Fibroblast of skin of left quadriceps (primary cell): ENCODE results near the gene PPFIA1.
A peak's percentile ranks its signal among the peaks of the same experiment; 100 is the strongest.
"Not testable (repeated sequence)": the region's sequence is repeated elsewhere in the genome, so short reads cannot be mapped to it uniquely, and the experiment has no call there.

Experiments
- DNase-seq, 2 experiments: peaks; one replicate each; pipeline ENCODE4 v3.0.0-alpha.2; 2013; ENCODE audit warnings: low read depth in 2 of 2

Gene PPFIA1

DNA sequence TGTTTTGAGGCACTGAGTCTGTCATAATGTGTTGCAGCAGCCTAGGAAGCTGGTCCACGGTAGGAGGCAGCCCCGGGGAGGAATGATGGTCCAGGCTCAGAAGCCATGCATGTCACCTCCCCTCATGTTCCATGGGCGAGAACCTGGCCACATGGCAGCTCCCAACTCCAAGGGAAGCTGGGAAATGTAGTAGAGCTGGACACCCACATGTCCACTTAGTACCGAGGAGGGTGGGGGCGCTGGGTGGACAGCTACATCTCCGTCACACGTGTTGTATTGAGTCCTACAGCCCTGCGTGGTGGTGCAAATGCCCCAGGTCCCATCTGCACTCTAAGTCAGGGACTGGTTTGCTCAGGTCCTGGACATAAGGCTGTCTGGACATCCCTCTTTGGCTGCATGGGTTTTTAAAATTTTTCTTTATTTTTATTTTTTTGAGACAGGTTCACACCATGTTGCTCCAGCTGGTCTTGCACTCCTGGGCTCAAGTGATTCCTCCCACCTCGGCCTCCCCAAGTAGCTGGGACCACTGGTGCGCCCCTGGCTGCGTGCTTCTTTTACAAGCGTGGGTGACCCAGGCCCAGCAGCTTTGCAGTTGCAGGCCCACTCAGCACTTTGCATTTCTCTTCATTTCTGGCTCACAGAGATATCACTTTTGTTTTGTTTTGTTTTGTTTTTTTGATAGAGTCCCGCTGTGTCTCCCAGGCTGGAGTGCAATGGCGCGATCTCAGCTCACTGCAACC is 123.9 kb downstream of the PPFIA1 start:
- DNase-seq, result no peak

DNA sequence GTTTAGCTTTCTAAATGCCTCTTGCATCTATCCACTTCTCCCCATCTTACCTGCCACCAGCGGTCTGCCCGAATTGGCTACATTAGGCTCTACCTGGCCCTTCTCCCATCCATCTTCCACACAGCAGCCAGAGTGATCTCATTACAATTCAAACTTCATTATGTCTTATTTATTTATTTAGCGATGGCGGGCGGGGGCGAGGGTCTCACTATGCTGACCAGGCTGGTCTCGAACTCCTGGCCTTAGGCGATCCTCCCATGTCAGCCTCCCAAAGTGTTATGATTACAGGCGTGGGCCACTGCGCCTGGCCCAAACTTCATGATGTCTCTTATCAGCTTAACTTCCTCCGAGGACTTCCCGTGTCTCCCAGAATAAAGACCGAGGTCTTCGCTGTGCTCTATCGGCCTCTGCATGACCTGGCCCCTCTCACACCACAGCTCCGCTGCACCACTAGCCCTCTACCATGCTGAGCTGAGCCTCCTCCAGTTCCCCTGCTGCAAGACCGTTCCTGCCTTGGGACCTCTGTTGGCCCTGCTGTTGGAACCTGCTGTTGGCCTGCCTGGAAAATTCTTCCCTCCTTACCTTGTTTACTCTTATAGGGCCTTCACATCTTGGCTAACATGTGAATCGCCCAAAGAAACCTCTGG is 127.0 kb downstream of the PPFIA1 start:
- no peak for DNase-seq

DNA sequence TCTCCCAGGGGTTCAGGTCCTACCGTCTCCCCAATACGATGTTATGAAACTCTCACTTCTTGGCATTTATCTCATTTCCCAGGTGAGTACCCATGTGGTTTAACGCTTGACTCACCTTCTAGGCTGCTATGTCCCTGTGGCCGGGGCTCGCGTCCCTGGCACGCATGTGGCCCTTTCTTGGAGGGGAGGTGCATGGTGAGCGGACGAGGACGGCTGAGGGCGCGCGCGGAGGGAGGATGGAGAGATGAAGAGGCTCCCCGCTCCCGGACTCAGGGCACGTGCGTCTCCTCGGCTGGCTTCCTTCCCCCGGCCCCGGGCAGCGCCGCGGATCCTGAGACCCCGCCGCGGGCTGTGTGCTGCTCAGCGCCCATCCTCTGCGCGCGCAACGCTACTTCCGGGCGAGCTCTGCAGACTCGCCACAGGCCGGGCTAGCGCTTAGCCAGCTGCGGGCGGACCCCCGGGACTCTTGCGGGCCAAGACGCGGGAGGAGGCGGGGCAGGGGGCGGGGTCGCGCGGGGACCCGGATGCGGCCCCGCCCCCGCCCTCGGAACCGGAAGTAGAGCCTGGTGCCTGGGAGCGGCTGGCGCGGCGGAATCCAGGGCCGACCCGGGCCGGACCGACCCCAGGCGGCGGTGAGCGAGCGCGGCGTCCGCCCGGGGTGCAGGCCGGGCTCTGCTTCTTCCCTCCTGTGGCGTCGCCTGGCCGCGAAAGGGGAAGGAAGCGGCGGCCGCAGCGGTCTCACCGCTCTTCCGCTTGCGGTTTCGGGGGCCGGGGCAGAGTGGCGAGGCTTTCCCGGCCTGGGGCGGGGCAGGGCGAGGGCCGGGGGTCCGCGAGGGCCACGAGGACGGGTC is 127.7 kb downstream of the PPFIA1 start, which contains the start of gene CTTN:
CTTN (plus strand) TSS at position 547 of the 851 bp plus-strand sequence. CDS start 8,769 bp downstream, outside the sequence.
- peak; percentile 68 to 77 for DNase-seq

DNA sequence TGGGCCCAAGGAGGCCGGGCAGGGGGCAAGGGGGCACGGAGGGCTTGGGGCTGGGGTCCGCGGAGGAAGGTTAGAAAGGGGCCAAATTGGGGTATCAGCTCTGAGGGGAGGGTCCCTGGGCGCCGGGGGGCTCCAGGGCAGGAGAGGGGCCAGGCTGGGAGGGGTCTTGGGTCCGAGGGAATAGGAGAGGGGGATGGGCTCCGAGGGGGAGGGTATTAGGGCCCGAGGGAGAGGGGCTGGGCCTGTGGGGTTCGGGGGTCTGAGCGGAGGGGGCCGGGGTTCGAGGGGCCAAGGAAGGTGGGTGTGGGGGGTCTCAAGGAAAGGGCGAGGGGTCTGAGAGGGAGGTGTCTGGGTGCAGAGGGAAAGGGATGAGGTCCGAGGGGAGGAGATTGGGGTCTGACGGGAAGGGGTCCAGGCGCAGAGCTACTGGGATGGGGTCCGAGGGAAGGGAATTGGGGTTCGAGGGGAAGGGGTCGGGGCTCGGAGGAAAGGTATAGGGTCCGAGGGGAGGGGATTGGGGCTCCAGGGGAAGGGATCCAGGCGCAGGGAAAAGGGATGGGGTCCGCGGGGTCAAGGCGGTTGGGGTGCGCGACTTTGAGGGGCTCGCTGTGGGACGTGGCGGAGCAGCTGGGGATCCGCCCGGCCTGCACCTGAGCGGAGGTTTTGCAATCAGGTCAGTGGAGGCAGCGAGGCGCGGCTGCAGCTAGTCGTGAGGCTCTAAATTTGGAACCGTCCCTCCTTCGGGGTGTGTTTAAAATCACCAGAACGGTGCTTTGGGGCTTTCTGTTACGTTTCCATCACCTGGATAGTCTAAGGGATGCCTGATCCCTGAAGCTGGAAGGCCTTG is 128.6 kb downstream of the PPFIA1 start:
- no peak for DNase-seq

DNA sequence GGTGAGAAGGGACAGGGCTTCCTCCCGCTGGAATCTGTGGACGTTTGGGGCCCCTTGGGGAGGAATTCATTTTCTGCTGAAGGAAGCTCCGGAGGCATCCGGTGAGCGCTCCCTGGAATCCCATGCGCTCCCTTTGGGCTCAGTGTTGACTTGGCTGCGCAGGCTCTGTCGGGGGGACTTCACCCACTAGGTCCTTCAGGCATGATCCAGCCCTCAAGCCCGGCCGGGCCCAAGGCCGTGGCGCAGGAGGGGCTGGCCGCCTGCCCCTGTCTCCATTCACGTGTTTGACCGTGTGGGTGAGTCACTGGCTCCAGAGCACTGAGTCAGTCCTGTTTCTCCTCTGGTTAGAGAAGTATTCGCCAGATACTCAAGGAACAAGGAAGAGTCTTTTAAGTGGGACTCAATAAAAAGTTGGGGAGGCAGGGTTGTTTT is 129.2 kb downstream of the PPFIA1 start:
- peak; percentile 72 for DNase-seq

DNA sequence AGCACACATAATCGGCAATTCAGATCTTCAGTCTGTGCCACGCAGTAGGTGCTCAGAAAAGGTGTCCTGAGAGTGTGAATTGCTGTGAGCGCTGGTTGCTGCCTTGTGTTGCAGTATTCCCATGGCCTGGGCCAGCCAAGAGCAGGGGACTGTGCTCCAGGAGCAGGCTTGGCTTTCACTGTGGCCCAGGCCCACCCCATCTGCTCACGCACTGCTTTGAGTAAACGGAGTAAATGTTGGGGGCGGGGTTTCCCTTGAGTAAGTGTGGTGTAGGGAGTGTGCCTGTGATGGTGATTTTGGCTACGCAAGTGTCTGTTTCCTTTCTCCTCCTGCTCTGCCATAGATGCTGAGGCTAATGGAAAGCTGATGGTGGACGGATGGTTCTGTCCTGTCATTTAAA is 130.2 kb downstream of the PPFIA1 start:
- DNase-seq, result no peak

DNA sequence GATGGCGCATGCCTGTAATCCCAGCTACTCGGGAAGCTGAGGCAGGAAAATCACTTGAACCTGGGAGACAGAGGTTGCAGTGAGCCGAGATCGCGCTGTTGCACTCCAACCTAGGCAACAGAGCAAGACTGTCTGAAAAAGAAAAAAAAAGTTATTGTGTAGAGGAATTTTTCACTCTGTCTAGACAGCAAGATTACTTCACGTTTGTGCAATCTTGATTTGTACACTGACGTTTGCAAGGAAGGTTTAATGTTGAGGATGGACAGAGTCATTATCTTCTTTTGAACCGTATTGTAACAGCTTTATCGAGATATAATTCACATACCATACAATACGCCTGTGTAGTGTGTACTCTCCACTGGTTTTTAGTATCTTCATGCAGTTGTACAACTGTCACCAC is 131.5 kb downstream of the PPFIA1 start:
- DNase-seq, result no peak

DNA sequence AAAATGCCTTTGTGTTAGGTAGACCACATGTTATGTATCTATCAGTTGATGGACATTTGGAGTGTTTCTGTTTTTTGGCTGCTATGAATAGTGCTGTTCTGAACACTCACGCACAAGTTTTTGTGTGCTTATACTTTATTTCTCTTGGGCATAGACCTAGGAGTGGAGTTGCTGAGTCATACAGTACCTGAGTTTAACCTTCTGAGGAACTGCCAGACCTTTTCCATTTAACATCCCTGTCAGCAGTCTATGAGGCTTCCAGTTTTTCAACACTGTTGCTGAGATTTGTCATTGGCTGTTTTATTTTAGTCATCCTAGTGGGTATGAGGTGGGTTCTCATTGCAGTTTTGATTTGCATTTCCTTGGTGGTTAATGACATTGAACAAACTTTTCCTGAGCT is 132.2 kb downstream of the PPFIA1 start:
- DNase-seq, result no peak

DNA sequence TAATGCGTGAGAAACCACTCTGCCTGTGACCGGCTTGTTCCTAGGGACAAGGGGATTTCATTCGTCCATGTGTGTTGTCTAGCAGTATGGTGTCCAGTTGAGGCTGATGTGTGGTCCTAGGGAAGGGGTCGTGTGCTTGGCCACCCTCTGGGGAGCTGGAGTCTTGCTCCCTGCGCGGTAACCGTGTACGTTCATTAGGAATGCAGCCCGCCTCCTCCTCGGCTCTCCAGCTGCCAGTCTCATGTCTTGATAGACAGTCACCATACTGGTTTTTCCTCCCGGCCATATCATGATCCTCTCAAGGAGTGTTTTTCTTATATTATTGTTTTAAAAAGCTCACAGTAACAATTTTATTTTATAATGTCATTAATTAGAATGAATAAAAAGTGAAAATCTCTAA is 133.8 kb downstream of the PPFIA1 start:
- DNase-seq, result no peak

DNA sequence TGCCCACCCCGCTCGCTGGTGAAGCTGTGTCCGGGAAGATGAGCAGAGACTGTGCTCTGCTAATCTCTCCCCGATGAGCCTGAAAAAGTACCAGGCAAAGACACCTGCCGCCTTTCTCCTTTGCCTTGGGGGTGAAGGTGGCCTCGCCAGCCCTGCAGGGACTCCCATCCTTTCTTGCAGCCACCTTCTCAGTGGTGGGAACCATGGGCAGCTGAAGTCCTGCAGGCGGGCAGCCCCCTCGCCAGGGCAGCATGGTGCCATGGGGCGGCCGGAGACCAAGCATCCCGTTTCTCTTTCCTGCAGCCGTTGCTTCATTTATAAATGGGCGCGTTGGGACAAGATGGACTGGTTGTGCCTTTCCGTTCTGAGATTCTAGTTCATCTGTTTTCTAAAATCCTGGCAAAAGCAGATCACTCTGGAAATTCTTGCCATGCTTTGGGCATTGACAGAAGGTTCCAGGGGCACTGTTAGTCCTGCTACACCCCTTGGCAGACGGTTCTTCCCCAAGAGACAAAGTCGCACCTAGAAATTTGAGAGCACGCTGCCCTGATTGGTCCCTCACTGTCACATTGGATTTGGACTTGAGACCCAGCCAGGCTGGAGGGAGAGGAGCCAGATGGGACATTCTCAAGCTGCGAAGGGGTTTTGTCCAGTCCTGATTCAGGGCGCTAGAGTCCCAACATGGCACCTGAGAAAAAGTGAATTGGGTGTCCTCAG is 135.3 kb downstream of the PPFIA1 start:
- no peak for DNase-seq

DNA sequence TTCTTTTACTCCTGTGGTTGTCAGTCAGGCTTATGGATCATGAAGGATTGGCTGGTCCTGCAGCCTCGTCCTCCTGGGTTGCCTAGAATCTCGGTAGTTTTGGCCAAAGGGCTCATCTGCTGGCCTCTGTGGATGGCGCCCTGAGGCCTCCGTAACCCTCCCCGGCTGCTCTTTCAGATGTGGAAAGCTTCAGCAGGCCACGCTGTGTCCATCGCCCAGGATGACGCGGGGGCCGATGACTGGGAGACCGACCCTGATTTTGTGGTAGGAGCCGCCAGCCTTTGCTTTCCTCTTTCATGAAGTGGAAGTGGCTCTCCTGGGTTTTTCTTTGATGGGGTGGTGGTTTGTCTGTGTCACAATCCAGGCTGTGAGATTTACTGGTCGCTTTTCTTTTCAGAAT is 136.6 kb downstream of the PPFIA1 start:
- DNase-seq, result no peak

DNA sequence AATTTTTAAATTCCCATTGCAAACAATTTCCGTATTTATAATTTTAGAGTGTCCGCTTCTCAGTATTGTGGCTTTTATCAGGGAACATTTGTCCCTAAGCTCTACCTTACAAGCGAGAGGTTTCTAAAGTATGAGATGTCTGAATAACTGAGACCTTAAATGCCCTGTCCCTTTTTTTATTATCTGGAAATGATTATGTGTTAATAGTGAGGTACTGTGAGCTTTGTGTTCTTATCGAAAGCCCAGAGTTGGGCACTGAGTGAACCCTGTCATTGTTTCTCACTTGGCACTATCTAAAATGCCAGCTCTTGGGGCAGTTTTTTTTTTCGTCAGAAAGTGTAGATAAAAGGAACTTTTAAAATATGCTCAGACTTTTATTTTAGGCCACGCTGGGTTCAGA is 137.3 kb downstream of the PPFIA1 start:
- no peak for DNase-seq

DNA sequence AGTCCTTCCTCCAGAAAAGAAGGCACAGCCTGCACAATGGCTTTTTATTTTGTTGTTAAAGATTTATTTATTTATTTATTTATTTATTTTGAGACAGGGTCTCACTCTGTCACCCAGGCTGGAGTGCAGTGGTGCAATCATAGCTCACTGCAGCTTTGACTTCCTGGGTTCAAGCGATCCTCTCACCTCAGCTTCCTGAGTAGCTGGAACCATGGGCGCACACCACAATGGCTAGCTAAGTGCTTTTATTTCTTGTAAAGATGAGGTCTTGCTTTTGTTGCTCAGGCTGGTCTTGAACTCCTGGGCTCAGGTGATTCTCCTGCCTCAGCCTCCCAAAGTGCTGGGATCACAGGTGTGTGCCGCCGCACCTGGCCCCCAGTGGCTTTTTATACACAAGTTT is 137.8 kb downstream of the PPFIA1 start:
- not testable (repeated sequence) for DNase-seq

DNA sequence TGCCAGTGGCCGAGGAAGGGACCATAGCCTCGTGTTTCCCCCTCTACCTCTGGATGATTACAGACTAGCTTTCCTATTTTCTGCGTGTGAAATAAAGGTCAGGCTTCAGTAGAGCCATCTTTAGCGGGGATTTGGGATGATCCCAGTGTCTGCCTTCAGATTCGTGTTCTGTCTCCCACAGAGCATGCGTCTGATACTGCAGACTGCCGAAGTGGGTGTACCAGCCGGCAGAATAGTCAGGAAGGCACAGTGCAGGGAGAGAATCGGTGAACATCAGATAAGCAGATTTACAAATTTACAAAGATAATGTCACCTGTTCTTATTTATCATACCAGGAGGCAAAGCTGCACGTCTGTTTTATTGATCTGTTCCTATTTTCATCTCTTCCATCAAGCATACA is 138.9 kb downstream of the PPFIA1 start:
- DNase-seq, result no peak

DNA sequence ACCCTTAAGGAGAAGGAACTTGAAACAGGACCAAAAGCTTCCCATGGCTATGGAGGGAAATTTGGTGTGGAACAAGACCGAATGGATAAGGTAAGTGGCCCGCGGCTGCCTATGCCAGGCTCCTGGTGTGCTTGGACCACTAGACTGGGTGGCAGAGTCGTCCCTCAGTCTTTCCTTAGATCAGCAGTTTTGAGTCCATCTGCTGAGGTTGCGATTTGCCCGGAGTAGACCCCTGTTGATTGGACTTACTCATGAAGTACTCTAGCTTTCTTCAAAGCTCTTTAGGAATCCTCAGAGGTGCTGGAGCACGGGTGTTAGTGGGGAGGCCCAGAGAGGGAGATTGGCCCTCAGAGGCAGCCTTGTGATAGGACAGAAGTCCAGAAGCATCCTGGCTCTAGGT is 139.4 kb downstream of the PPFIA1 start:
- no peak for DNase-seq

DNA sequence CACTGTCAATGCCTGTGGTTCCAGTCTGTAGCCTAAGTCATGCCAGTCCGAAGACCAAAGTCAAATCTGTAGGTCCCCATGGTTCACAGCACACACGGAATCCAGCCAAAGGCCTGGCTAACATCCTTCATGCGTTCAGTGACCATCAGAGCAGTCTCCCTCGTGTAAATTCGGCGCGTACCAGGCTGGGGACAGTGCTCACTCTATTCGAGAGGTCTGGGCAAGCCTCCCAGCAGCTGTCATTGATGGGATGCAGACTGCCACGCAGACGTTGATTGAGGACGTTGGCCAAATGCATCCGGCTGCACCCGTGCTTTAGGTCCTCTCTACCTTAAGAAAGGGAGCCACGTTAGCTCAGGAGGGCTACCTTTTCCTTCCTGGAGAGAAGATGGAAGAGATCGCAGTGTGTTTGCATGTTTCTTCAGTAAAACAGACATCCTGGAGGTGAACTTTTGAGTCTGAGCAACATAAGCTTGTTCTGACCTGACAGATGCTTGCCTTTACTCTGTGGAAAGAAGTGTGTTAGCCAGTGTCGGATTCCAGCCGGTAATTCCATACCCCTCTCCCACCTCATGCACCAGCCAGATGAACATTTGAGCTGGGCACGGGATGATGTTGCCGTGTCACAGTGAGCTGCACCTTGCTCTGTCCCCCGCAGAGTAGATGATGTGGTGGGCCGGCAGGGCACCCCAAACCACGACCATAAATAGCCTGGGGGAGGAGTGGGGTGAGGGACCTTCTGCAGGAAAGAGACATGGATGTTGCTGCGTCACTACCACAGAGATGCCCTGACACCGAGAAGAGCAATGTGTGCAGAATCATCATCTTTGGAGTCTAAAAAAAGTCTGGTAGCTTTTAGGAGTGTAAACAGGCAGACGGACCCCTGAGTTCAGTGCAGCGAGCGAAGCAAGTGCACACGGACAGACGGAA is 140.1 kb downstream of the PPFIA1 start:
- DNase-seq, result no peak

DNA sequence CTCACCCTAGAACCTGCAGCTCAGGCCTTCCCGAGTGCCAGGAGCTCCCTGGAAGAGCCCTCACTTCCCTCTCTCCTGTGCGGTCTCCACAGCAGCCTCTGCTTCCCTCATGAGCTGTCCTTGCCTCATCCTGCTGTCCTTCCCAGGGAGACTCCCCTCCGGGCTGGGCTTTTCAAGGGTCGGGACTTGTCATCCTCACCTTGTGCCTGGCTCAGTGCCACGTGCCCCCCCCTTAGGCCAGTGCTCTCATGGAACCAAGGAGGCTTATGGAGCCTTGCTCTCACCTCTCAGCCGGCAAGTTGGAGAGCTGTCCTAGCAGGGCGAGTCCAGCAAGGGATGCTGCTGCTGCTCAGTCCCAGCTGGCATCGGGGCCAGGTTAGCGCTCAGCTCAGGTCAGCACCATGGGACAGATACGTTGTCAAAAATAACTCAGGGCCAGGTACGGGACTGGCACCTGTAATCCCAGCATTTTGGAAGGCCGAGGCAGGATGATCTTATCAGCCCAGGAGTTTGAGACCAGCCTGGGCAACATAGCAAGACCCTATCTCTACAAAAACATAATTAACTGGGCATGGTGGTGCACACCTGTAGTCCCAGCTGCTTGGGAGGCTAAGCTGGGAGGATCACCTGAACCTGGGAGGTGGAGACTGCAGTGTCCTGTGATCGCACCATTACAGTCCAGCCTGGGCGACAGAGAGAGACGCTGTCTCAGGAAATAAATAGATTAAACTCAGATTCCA is 141.4 kb downstream of the PPFIA1 start:
- DNase-seq, result no peak

DNA sequence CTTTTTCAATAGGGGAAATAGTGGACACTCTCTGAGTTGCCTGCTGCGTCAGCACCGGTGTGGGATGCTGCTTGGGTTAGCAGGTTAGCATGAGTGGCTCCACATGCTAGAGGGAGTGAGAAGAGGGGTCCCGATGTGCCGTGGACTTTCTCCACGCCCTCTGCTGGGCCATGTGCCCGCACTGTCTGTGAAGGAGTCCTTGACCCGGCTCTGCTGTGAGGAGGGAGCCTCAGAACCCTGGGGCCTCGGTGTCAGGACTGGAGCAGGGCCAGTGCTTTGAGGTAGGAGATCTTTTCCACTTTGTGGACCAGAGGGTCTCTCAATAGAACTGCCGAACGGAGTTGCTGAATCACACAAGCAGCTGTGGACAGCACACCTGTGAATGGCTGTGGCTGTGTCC is 142.7 kb downstream of the PPFIA1 start:
- DNase-seq, result no peak
